ENCODE measurements around the gene SULT1A3.
"Not testable (repeated sequence)": the region's sequence is repeated elsewhere in the genome, so short reads cannot be mapped to it uniquely, and the experiment has no call there.

SULT1A3 gene

DNA sequence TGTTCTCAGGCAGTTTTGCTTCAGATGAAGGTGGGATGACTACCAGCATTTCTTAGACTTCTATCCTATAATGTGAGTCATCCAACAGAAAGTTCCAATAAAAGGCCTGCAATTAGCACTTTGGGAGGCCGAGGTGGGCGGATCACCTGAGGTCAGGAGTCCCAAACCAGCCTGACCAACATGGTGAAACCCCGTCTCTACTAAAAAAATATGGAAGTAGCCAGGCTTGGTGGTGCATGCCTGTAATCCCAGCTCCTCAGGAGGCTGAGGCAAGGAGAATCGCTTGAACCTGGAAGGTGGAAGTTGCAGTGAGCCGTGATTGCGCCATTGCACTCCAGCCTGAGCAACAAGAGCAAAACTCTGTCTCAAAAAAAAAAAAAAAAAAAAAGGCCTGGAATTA lies 22.2 kb upstream of the SULT1A3 start:
- not testable (repeated sequence) for H3K9ac ChIP-seq (ENCODE audit: low read depth in 1 of 2, low read length in 2 of 2); H3K27ac ChIP-seq (ENCODE audit: low read depth in 2 of 2, low read length in 2 of 2); H3K4me1 ChIP-seq (ENCODE audit: control insufficient read depth in 2 of 2, insufficient read depth in 2 of 2, low read length in 2 of 2); H3K4me3 ChIP-seq (ENCODE audit: low read length in 2 of 2); H3K27me3 ChIP-seq (ENCODE audit: control insufficient read depth in 2 of 2, insufficient read depth in 2 of 2, low read length in 2 of 2); H3K36me3 ChIP-seq (ENCODE audit: control insufficient read depth in 2 of 2, insufficient read depth in 2 of 2, low read length in 2 of 2); H3K9me3 ChIP-seq (ENCODE audit: control insufficient read depth in 2 of 2, low read length in 2 of 2)

DNA sequence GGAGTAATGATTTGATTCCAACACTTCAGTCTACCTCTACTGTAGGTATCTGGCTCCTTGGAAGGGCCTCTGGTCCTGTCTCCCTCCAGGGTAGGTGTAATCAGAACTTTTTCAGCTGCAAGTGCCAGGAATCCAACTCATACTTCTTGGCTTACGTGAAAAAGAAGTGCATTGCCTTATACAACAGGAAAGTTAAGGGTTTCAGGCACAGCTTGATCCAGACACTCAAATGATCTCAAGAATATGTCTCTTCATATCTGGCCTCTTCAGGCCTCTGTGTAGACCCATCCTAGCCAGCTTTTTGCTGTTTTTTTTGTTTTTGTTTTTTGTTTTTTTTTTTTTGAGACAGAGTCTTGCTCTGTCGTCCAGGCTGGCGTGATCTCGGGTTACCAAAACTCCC lies 19.9 kb upstream of the SULT1A3 start:
- Histone ChIP-seq H3K36me3 (ENCODE audit: control insufficient read depth in 2 of 2, insufficient read depth in 2 of 2, low read length in 2 of 2) (no peaks in the 10 kb centered on the region), H3K9ac (ENCODE audit: low read depth in 1 of 2, low read length in 2 of 2) (no peak overlapping the region), H3K4me1 (ENCODE audit: control insufficient read depth in 2 of 2, insufficient read depth in 2 of 2, low read length in 2 of 2) (peaks cover 6 to 12% of the 10 kb centered on the region in 2 donors), H3K9me3 (ENCODE audit: control insufficient read depth in 2 of 2, low read length in 2 of 2) (no peaks in the 10 kb centered on the region), H3K27me3 (ENCODE audit: control insufficient read depth in 2 of 2, insufficient read depth in 2 of 2, low read length in 2 of 2) (no peaks in the 10 kb centered on the region), H3K4me3 (ENCODE audit: low read length in 2 of 2) (no peak overlapping the region), H3K27ac (ENCODE audit: low read depth in 2 of 2, low read length in 2 of 2) (no peak overlapping the region)

DNA sequence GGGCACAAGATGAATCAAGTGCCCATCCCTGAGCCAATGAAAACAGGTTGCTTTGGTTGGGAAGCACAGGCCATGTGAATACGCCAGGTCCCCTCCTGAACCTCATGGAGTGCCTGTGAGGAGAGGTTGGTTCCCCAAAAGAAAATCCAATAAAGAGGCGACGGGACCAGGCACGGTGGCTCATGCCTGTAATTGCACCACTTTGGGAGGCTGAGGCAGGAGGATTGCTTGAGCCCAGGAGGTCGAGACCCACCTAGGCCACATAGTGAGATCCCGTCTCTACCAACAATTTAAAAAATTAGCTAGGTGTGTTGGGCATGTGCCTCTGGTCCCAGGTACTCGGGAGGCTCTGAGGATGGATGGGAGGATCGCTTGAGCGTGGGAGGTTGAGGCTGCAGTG lies 19.1 kb upstream of the SULT1A3 start:
- H3K9ac ChIP-seq (ENCODE audit: low read depth in 1 of 2, low read length in 2 of 2): no peak overlapping the region
- H3K4me1 ChIP-seq (ENCODE audit: control insufficient read depth in 2 of 2, insufficient read depth in 2 of 2, low read length in 2 of 2): peaks cover 6 to 12% of the 10 kb centered on the region in 2 donors
- no peak overlapping the region for H3K27ac ChIP-seq (ENCODE audit: low read depth in 2 of 2, low read length in 2 of 2)
- no peak overlapping the region for H3K4me3 ChIP-seq (ENCODE audit: low read length in 2 of 2)
- H3K36me3 ChIP-seq (ENCODE audit: control insufficient read depth in 2 of 2, insufficient read depth in 2 of 2, low read length in 2 of 2): no peaks in the 10 kb centered on the region
- H3K9me3 ChIP-seq (ENCODE audit: control insufficient read depth in 2 of 2, low read length in 2 of 2): no peaks in the 10 kb centered on the region
- no peaks in the 10 kb centered on the region for H3K27me3 ChIP-seq (ENCODE audit: control insufficient read depth in 2 of 2, insufficient read depth in 2 of 2, low read length in 2 of 2)

DNA sequence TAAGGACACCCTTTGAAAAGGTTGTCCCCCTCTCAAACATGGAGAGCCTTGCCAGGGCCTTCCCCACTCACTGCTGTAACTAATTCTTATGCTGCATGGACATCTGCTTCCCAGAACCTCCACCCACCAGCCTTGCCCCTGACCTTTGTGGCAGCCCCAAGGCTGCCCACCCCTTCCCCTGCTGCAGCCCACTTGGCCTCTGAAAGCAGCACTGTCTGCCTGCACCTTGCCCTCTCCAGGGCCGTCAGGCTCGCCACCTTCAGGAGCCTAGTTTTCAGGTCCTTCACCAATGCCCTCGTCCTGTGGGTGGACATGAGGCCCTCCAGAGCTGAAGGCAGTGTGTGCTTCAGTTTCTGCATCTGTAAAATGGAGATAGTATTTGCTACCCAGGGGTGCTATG lies 18.3 kb upstream of the SULT1A3 start:
- Histone ChIP-seq H3K27me3 (ENCODE audit: control insufficient read depth in 2 of 2, insufficient read depth in 2 of 2, low read length in 2 of 2) (no peaks in the 10 kb centered on the region), H3K36me3 (ENCODE audit: control insufficient read depth in 2 of 2, insufficient read depth in 2 of 2, low read length in 2 of 2) (no peaks in the 10 kb centered on the region), H3K9ac (ENCODE audit: low read depth in 1 of 2, low read length in 2 of 2) (no peak overlapping the region), H3K4me1 (ENCODE audit: control insufficient read depth in 2 of 2, insufficient read depth in 2 of 2, low read length in 2 of 2) (peaks cover 10 to 12% of the 10 kb centered on the region in 2 donors), H3K4me3 (ENCODE audit: low read length in 2 of 2) (no peak overlapping the region), H3K9me3 (ENCODE audit: control insufficient read depth in 2 of 2, low read length in 2 of 2) (no peaks in the 10 kb centered on the region), H3K27ac (ENCODE audit: low read depth in 2 of 2, low read length in 2 of 2) (no peak overlapping the region)

DNA sequence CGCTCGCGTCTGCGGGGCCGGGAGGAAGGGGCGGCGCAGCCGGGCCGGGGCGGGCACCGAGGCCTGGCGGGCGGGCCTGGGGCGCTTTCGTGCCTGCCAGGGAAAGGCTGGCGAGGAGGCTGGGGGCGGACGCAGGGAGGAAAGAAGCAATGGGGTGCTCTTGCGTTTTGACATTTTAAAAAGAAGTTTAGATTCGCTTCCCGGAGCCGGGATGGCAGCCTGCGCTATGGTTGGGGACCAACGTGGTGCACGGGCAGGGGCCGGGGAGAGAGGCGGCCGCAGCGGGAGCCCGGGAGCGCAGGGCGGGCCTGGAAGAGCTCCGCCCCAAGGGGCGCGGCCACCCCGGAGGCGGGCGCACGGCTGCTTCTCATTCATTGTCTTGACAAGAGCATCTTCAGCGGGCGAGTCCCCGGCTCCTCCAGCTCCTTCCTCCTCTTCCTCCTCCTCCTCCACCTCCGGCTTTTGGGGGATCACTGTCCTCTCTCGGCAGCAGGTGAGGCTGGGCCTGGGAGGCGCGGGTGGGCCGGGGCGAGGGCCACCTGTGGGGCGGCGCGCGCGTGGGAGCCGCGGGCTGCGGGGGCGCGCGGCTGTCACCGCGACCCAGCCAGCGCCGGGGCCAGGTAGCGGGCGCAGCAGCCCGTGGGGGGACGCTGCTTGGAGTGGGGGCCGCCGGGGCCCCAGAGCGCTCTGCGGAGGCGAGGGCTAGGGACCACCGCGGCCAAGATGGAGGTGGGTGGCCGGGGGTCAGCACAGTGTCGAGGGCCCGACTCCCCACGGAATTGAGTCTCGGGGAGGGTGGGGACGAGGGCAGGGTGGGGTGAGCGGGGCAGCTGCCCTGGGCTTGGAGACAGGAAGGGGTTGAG lies 15.6 kb upstream of the SULT1A3 start, which contains the start of gene CORO1A:
Gene CORO1A (plus strand): TSS at position 370 of the 863 bp plus-strand sequence. CDS start 1,608 bp downstream, outside the sequence.
- H3K27me3 ChIP-seq (ENCODE audit: control insufficient read depth in 2 of 2, insufficient read depth in 2 of 2, low read length in 2 of 2): no peaks in the 10 kb centered on the region
- H3K9ac ChIP-seq (ENCODE audit: low read depth in 1 of 2, low read length in 2 of 2): peak within 1 kb of the TSS; percentile 62 to 68
- peak within 1 kb of the TSS; percentile 77 to 88 for H3K27ac ChIP-seq (ENCODE audit: low read depth in 2 of 2, low read length in 2 of 2)
- peaks cover 21 to 26% of the 10 kb centered on the region in 2 donors for H3K4me1 ChIP-seq (ENCODE audit: control insufficient read depth in 2 of 2, insufficient read depth in 2 of 2, low read length in 2 of 2)
- peaks cover 0 to 3% of the 10 kb centered on the region in 2 donors for H3K36me3 ChIP-seq (ENCODE audit: control insufficient read depth in 2 of 2, insufficient read depth in 2 of 2, low read length in 2 of 2)
- H3K9me3 ChIP-seq (ENCODE audit: control insufficient read depth in 2 of 2, low read length in 2 of 2): no peaks in the 10 kb centered on the region
- H3K4me3 ChIP-seq (ENCODE audit: low read length in 2 of 2): peak within 1 kb of the TSS; percentile 63 to 69

DNA sequence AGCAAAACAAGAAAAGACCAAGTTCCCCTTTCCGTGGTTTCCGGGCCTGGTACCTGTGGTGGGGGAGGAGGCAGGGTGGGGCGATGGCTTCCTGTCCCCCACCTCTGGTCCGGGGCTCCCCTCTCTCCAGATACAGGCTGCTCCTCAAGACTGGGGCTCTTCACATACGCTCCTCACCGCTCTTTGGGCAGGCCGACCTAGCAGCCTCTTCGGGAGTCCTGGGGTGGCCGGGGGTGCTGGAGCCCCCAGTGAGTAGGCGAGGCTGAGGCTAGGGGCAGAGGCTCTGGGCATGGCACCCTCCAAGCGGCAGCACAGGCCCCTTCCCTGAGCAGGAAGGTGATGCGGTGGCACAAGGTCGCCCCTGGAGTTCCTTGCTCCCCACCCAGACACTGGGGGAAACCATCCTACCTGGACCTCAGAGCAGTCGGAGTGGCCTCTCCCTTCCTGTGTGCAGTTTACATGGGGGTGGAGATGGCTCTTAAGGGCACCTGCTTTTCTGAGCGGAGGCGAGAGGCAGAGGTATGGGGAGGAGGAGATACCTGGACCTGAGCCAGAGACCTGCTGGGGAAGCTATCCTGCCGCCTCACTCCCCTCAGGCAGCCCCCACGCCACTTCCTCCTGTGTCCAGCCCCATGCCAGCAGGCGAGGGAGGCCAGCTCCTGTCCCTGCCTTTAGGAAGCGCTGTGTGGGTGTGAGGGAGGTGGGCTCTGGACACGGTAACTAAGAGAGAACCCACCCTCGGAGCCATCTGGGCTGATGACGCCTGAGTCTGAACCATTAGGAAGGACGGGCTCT lies 14.8 kb upstream of the SULT1A3 start:
- Histone ChIP-seq H3K36me3 (ENCODE audit: control insufficient read depth in 2 of 2, insufficient read depth in 2 of 2, low read length in 2 of 2) (peaks cover 0 to 3% of the 10 kb centered on the region in 2 donors), H3K9me3 (ENCODE audit: control insufficient read depth in 2 of 2, low read length in 2 of 2) (no peaks in the 10 kb centered on the region), H3K27ac (ENCODE audit: low read depth in 2 of 2, low read length in 2 of 2) (peak overlapping the region; percentile 77 to 88), H3K27me3 (ENCODE audit: control insufficient read depth in 2 of 2, insufficient read depth in 2 of 2, low read length in 2 of 2) (no peaks in the 10 kb centered on the region), H3K9ac (ENCODE audit: low read depth in 1 of 2, low read length in 2 of 2) (peak overlapping the region; percentile 62 to 63), H3K4me3 (ENCODE audit: low read length in 2 of 2) (peak overlapping the region; percentile 63 to 68), H3K4me1 (ENCODE audit: control insufficient read depth in 2 of 2, insufficient read depth in 2 of 2, low read length in 2 of 2) (peaks cover 21 to 22% of the 10 kb centered on the region in 2 donors)

DNA sequence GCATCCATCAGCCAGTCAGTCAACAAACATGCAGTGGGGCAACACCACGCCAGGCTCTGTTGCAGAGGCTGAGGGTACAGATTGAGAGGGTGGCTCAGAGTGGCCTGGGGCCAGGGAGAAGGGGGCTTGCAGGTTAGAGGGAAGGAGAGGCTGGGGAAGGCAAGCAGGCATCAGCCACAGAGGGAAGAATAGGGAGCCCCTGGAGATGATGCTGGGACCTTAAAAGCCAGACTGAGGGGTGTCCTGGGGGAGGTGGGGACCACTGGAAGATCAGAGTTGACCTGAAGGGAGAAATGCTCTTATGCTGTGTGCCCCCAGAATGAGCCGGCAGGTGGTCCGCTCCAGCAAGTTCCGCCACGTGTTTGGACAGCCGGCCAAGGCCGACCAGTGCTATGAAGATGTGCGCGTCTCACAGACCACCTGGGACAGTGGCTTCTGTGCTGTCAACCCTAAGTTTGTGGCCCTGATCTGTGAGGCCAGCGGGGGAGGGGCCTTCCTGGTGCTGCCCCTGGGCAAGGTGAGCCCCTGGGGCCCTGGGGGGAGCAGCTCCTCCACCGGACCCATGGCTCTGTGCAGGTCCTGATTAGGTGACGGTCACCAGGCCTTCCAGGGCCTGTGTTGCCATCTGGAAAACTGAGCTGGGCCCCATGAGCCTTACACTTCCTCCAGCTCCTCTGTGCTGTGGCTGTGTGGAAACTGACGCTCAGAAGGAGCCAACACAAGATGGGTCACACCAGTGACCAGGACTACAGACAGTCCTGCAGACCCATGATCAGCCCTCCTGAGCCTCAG lies 14.0 kb upstream of the SULT1A3 start:
- Histone ChIP-seq H3K4me3 (ENCODE audit: low read length in 2 of 2) (peak overlapping the region; percentile 63 to 68), H3K9me3 (ENCODE audit: control insufficient read depth in 2 of 2, low read length in 2 of 2) (no peaks in the 10 kb centered on the region), H3K9ac (ENCODE audit: low read depth in 1 of 2, low read length in 2 of 2) (peak overlapping the region; percentile 62 to 63), H3K27me3 (ENCODE audit: control insufficient read depth in 2 of 2, insufficient read depth in 2 of 2, low read length in 2 of 2) (no peaks in the 10 kb centered on the region), H3K36me3 (ENCODE audit: control insufficient read depth in 2 of 2, insufficient read depth in 2 of 2, low read length in 2 of 2) (peaks cover 0 to 3% of the 10 kb centered on the region in 2 donors), H3K27ac (ENCODE audit: low read depth in 2 of 2, low read length in 2 of 2) (peak overlapping the region; percentile 77 to 88), H3K4me1 (ENCODE audit: control insufficient read depth in 2 of 2, insufficient read depth in 2 of 2, low read length in 2 of 2) (peaks cover 21 to 22% of the 10 kb centered on the region in 2 donors)

DNA sequence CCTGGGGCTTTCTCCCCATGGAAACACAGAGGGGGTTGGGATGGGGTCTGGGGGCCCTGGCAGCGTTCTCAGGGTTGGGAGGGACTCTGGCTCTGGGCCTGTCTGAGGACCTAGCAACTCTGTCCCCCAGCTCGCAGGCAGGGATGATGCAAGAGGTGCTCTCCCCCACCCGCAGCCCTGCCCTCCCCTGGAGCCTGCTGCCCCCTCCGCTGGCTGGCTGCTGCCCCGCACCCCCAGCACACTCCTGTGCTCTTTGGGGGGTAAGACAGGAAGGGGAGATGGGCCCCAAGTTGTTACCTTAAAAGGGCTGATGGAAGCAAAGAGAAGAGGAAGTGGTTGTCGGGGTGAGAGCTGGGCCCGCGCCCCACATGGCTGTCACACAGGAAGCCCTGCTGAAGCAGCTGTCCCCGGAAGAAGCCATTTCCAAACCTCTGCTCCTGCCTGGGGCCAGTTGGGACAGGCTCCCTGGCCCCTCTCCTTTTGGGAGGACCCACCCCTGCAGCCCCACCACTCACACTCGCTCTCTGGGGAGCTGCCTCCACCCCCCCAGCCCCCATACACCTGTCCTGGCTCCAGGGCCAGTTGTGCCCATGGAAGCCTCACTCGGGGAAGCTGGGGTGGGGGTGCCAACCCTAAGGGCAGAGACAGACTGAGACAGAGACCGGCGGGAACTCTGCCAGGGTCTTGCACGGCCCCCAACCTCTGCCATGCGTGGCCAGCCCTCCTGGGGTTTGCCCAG lies 13.2 kb upstream of the SULT1A3 start:
- Histone ChIP-seq H3K36me3 (ENCODE audit: control insufficient read depth in 2 of 2, insufficient read depth in 2 of 2, low read length in 2 of 2) (peaks cover 0 to 3% of the 10 kb centered on the region in 2 donors), H3K9ac (ENCODE audit: low read depth in 1 of 2, low read length in 2 of 2) (peak overlapping the region; percentile 47 to 62), H3K4me1 (ENCODE audit: control insufficient read depth in 2 of 2, insufficient read depth in 2 of 2, low read length in 2 of 2) (peaks cover 18 to 22% of the 10 kb centered on the region in 2 donors), H3K27ac (ENCODE audit: low read depth in 2 of 2, low read length in 2 of 2) (peak overlapping the region; percentile 77 to 88), H3K27me3 (ENCODE audit: control insufficient read depth in 2 of 2, insufficient read depth in 2 of 2, low read length in 2 of 2) (no peaks in the 10 kb centered on the region), H3K9me3 (ENCODE audit: control insufficient read depth in 2 of 2, low read length in 2 of 2) (no peaks in the 10 kb centered on the region), H3K4me3 (ENCODE audit: low read length in 2 of 2) (peak overlapping the region in 1 of 2 donors; percentile 68)

DNA sequence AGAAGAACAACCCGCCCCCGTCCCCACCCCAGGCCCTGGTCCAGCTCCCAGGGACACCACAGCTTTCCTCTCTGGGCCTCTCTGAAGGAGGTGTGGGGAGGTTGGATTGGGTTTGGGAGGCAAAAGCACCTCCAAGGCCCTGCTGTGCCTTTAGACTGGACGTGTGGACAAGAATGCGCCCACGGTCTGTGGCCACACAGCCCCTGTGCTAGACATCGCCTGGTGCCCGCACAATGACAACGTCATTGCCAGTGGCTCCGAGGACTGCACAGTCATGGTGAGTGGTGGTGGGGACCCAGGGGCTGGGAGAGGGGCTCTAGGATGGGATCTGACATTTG lies 12.6 kb upstream of the SULT1A3 start:
- peak overlapping the region in 1 of 2 donors; percentile 17 for H3K9ac ChIP-seq (ENCODE audit: low read depth in 1 of 2, low read length in 2 of 2)

More for the DNA sequence above, 12.6 kb upstream of the SULT1A3 start:
- no peaks in the 10 kb centered on the region for H3K9me3 ChIP-seq (ENCODE audit: control insufficient read depth in 2 of 2, low read length in 2 of 2)
- no peaks in the 10 kb centered on the region for H3K27me3 ChIP-seq (ENCODE audit: control insufficient read depth in 2 of 2, insufficient read depth in 2 of 2, low read length in 2 of 2)
- peaks cover 0 to 3% of the 10 kb centered on the region in 2 donors for H3K36me3 ChIP-seq (ENCODE audit: control insufficient read depth in 2 of 2, insufficient read depth in 2 of 2, low read length in 2 of 2)
- peak overlapping the region; percentile 50 to 88 for H3K27ac ChIP-seq (ENCODE audit: low read depth in 2 of 2, low read length in 2 of 2)
- H3K4me1 ChIP-seq (ENCODE audit: control insufficient read depth in 2 of 2, insufficient read depth in 2 of 2, low read length in 2 of 2): peaks cover 16 to 22% of the 10 kb centered on the region in 2 donors
- H3K4me3 ChIP-seq (ENCODE audit: low read length in 2 of 2): peak overlapping the region in 1 of 2 donors; percentile 32
